Activated CD4-positive, alpha-beta T cell treated with anti-CD3 and anti-CD28 coated beads, Interleukin-2, amount 50 U/mL, for 4 hours (primary cell): ENCODE measurements around the gene GRB2.
"Not testable (repeated sequence)": the region's sequence is repeated elsewhere in the genome, so short reads cannot be mapped to it uniquely, and the experiment has no call there.

Experiments used
- DNase-seq, 2 experiments: peaks; one replicate each; pipeline ENCODE4 v3.0.0-alpha.2; 2020

The GRB2 gene

DNA sequence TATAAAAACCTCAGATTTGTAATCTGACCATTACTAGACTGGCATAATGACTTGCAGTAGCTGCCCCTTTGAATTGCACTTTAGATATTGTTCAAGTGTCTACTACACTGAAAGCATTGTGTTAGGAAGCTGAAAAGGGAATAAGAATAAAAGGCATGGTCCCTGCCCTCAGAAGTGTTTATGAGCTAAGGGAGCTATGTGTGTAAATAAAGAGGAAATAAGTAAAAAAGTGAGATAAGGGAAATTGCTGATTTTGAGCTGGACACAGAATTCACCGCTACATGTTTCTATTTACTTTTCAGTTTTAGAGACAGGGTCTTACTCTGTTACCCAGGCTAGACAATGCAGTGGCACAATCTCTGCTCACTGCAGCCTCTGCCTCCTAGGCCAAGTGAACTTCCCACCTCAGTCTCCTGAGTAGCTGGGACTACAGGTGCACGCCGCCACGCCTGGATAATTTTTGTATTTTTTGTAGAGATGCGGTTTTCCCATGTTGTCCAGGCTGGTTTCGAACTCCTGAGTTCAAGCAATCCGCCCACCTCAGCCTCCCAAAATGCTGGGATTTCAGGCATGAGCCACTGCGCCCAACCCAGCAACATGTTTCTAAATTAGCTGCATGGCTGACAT is 57.0 kb downstream of the GRB2 start:
- no peak for DNase-seq

DNA sequence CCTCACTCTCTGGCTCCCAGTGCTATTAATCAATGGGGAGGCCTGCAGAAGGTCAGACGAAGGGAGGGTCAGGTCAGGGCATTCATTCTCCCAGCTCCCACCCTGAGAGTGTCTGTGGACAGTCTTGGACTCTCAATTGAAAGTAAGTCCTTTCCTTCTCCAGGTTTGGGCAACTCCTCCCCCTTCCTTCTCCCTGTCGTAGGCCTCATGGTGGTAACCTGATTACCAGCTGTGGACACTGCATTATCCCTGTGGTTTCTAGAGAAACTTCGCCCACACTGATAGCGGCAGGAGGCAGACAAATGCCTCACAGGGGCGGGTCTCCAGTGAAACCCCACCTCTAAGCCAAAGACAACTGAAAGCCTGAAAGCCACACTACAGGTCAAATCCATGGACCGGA is 58.6 kb downstream of the GRB2 start:
- no peak for DNase-seq

DNA sequence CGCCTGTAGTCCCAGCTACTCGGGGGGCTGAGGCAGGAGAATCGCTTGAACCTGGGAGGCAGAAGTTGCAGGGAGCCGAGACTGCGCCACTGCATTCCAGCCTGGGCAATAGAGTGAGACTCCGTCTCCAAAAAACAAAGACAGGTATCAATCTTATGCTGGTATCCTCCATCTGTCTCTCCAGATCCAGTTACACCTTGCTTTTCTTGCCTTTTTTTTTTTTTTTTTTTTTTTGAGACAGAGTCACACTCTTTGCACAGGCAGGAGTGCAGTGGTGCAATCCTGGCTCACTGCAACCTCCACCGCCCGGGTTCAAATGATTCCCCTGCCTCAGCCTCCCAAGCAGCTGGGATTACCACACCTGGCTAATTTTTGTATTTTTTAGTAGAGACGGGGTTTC is 59.1 kb downstream of the GRB2 start:
- not testable (repeated sequence) for DNase-seq

DNA sequence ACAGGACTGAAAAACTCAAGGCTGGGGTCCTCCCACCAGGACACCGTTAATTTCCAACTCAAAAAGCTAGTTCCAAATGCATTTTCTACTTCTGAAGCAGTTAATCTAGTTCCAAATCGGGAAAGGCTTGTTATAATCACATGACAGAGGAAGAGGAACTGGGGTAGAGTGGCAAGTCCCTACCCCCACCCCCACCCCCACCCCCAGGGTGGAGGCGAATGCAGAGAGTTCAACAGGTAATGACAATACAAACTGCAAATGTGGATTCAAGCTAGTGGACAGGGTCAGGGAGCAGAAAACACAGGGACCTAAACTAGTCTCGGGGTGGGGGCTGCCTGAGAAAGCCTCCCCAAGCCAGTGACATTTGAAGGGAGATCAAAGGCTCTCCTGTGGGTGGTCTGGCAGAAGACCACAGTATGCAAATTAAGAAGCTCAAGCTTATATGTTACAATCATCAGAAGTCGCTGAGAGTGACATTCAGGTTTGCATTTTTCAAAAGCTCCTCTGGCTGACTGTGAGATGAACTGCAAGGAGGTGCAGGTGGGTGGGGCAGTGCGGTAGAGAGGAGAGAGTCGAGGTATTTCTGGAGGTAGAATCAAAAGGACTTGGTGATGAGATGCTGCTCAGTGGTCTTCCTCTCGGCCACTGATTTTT is 59.8 kb downstream of the GRB2 start:
- DNase-seq: peak; percentile 13 to 20

DNA sequence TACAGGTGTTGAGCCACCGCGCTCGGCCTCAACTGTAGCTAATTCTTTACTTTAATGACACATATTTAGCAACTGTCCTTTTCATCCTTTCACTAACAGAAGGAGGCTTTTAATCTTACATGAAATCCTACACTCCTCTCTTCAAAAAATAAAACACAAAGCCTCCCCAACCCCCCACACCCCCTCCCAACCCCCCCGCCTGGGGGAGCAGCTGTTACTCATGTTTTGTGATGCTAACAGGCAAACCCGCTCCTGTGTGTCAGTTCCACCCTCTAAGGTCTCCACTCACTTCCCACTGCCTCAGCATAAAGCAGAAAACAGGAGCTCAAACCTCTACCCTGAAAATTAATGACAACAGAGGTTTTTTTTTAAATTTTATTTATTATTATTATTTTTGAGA is 60.8 kb downstream of the GRB2 start:
- DNase-seq: peak; percentile 58 to 61

DNA sequence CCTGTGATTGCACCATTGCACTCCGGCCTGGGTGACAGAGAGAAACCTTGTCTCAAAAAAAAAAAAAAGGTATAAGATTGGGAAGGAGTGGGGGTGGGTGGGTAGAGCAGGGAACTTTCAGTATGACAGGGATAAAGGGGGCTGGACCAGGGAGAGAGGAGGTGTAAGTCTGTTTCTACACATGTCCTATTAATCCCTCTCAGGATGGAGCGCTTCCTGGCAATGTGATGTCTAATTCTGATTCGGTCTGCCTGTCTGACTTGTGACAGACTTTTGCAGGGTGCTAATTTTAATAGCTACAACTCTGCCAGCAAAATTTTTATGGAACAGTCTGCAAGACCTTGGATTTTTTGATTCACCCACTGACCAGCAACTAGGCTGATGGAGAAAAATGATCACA is 62.5 kb downstream of the GRB2 start:
- no peak for DNase-seq

DNA sequence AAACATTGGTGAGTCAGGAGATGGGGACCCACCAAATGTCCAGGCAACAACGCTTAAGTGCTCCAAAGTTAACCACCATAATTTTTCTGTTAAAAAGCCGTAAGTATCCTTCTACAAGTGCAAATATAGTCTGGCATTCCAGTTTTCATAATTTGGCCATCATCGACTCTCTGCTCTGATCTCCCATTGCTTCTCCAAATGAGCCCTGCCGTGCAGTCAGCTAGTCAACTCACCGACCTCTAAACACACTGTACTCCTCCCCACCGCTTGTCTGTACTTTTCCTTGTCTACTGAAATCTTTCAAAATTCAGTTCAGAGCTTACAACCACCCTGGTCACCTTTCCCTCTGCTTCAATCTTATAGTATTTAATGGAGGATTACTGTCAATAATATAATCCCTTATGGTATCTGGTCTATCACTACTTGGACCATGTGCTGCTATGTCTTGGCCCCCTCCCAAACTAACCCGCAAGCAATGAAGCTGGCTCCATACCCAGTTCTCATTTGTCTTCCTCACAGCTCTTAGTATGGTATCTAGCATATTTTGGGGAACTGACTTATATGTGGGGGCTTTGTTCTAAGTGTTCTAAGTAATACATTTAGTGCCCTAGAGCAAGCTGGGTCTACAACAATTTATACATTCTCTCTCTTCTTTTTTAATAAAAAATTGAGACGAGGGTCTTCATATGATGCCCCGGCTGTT is 63.5 kb downstream of the GRB2 start:
- DNase-seq: no peak

DNA sequence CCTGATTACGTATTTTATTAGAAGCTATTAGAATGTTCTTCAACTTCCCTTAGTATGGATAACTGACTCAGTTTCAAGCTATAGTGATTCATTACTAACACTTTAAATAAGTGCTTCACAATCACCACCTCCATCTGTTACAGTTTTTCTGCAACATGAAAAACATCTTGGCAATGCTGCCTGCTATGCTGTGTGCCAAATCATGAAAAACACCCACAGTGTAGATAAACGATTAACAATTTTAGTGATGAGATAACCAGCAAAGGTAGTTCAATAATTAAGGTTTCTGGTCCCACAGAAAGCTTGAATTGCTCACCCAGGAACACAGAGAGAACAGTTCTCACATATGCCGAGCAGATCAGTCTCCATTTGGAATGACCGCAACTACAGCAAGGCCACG is 64.8 kb downstream of the GRB2 start:
- no peak for DNase-seq

DNA sequence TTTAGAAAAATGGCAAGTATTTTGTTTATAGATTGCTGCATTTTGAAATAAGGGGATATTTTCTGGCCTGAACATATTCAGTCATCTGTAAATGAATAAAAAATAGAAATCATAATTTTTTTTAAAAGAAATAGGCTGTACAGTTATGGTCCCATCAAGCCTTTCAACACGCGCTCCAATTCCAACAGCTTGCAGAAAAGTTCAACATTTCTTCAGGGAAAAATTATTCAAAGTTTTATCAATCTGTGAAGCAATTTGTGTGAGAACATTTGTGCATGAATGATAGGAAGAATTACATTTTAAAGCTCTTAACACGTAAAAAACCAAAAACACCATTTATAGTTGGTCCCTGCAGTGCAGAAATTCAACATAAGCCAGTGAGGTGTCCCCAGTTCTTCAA is 65.5 kb downstream of the GRB2 start:
- no peak for DNase-seq

DNA sequence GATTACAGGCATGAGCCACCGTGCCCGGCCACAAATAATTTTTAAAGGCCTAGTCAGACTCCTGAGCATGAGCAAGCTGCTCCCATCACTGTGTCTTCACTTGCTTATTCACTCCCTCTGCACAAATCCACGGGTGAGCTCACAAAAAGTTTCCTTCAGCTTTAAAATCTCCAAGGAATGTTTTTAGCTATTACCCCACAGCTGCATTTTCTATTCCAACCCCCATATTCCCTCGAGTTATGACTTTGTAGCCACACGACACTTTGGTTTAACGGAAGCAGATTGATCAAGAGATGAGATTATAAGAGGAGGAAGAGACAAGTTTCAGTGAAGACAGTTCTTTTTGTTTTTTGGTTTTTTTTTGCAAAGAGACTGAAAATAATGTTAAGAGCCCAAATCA is 67.1 kb downstream of the GRB2 start:
- DNase-seq: no peak

DNA sequence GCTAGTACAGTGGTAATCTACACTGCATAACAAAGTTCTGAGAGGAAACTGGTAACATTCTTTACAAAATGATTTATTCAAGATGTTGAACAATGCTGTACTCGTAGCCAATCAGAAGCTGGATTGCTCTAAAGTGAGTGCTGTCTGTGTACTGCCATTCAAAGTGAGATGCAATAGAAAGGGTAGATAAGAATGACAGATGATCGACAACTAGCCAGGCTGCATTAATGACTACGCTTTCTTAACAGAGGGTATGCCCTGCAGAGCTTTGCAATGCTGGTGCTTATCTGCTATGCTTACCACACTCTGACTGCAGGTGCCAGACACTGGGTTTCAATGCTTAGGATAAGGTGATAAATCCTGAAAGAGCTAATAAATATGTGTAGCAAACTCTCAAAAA is 70.2 kb downstream of the GRB2 start:
- DNase-seq: no peak

DNA sequence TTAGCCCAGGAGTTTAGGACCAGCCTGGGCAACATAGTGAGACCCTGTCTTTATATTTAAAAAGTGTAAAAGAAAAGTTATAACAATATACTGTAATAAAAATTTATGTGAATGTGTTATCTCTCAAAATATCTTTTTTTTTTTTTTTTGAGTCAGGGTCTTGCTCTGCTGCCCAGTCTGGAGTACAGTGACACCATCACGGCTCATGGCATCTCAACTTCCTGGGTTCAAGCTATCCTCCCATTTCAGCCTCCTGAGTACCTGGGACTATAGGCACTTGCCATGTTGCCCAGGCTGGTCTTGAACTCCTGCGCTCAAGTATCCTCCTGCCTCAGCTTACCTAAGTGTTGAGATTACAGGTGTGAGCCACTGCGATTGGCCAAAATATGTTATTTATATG is 70.8 kb downstream of the GRB2 start:
- DNase-seq: no peak

DNA sequence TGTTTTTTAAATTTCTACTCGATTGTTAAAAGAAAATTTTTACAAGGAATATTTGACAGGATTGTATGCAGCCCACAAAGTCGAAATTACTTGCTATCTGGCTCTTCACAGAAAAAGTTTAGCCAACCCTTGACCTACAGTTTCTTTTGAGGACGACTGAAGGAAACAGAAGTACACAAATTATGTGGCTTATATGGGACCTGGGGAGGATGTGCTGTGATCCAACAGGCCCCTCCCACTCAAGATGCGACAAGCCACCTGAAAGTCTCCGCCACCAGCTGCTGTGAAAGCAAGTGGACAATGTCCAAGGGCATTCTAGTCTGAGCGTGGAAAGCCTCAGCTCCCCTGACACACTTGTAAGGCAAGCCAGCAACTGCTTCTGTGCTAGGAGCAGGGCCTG is 73.8 kb downstream of the GRB2 start:
- no peak for DNase-seq

DNA sequence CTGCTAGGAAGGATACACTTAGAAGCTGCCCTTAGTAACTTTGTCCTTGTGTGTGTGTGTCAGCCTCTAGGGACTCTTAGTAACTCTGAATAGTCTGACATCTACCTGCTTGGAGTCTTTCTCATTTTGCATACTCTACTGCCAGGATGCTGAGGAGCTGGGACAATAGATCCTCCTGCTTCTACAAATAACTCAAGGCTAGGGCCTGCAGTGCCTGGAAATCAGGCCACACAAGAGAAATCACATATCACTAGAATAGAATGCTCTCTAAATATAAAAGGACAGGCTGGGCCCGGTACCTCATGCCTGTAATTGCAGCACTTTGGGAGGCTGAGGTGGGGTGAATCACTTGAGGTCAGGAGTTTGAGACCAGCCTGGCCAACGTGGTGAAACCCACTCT is 77.7 kb downstream of the GRB2 start:
- no peak for DNase-seq

DNA sequence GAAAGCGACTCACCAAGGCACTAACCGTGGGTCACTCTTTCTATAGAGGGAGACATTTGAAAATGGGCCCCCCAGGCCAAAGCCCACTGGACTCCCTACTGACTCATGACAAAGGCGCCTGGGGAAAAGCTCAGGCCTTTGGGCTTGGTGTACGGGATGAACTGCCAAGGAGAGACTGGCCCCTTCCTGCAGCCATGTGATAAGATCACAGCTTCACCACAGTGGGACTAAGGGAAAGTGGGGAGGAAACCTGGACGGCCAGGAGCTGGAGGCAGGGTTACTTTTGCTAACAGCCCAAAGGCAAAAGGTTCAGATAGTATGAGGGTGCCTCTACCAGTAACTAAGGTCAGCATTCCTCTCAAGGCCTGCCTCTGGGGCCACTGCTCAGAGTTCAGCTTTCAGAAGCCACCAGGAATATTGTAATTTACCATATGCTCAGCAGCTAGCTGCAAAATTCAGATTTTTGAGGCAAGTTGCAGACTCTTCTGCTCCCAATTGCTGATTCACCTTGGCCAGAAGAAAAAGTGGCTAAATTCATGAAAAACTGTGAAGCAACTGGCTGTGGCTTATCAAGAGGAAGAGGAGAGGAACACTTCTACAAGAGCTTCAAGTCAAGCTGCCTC is 79.1 kb downstream of the GRB2 start:
- DNase-seq: no peak

DNA sequence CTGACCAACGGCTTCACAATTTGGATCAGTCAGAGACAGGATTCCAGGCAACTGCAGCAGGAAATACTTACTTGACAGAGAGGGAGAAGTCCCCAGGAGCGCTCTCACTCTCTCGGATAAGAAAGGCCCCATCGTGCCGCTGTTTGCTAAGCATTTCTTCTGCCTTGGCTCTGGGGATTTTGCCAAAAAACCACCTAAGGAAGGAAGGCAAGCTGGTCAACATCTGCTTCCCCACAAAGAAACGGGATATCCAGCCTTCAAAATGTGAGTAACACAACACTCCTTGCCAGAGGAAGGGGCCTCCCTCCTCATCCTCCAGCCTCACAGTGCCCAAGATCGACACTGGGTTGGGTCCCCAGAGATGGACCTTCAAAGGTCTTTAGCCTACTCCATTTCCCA is 79.7 kb downstream of the GRB2 start:
- DNase-seq: no peak

DNA sequence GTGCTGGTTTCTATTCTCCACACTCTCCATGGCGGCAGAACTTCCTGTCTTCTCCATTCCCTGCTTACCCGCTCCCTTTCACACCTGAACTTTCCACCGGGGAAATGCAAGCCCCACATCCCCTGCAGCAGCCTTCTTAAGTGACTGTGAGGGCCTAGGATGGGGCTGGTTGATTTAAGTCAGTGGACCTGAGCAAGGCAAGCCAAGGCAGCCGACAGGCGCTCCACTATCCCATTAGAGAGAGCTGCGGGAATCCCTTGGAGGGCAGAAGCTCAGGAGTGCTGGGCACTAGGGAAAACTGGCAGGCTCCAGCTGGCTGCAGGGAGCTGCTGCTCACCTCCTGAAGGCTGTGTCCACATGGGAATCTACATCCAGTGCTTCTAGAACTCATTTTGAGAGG is 80.1 kb downstream of the GRB2 start:
- DNase-seq: no peak

DNA sequence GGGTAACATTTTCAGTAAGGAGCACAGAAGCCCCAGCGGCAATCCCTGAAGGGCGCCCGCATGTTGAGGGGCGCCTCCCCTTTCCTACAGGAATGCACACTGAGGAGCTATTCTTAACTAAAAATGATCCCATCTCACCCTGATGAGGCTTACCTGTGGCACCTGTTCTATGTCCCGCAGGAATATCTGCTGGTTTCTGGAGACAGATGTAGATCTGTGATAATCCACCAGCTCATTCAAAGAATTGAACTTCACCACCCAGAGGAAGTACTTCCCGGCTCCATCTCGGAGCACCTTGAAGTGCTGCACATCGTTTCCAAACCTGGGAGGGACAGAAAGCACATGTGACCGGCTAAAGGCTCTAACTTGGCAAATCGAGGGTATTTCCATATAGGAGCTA is 84.0 kb downstream of the GRB2 start:
- no peak for DNase-seq

DNA sequence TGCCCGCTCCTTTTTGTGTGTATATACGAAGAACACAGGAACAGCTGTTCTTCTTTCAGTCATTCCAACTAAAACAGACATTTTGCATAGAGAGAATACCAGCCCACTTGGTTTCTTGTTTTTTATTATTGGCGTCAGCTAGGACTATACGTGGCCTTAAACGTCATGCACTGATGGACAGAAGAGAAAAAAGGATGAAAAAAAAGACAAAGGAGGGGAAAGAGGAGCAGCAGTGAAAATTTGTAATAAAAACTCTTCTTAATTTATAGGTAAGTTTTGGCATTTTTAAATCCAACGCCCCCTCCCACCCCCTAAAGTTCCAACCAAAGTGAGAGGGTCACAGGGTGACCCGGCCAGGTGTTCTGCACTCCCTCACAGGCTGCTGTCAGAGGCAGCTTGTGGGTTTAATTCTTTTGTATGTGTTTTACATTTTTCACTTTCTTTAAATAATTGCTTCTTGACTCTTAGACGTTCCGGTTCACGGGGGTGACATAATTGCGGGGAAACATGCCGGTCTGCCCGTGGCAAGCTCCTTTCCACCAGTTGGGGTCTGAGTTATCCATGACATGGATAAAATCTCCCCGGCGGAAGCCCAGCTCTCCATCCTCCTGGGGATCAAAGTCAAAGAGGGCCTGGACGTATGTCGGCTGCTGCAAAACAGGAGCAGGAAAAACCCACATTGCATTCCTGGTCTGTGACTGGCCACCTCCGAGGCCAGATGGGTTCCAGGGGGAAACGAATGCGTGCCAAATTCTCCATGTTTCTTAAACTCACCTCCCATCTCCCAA is 85.4 kb downstream of the GRB2 start:
- DNase-seq: no peak

DNA sequence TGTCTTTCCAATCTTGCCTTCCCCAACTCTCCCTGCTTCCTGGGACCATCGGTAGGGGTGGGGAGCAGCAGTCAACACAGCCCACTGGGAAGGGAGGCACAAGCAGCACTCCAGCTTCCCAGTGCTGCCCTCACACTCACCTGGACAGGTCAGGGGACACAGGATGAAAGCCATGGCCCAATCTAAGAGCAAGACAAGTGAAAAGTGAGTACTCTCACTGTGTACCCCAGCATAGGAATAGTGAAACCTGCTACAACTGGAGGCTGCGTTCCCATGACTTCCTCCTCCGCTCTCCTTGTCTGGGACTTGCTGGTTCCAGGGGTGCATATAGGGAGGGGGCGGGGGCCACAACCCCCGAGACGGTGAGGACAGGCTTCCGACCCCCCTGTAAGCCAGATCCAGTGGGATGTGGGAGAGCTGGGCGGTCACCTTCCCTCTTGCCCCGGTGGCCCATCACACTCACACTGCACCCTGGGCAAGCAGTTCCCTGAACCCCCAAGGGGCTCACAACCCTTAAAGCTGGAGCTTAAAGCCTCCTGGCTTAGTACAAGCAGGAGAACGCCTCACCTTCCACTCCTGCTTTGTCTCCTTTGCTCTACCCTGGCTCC is 86.8 kb downstream of the GRB2 start:
- DNase-seq: no peak

DNA sequence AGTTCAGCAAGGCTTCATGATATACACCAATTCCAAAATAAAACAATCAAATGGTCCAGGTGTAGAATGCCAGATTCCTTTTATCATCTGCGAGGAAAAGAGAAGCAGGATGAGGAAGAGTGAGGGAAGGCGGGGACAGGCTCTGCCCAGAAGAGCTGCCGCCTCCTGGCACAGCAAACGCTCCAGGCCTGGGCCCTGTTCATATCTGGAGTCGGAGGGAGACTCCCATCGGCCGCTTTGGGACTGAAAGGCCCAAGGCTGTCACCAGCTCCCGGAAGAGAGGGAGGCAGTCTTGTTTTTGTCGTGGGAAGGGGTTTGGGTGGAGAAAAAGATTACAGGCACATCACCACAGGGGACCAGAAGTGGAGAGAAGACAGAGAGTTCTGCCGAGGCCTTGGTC is 87.3 kb downstream of the GRB2 start:
- no peak for DNase-seq

DNA sequence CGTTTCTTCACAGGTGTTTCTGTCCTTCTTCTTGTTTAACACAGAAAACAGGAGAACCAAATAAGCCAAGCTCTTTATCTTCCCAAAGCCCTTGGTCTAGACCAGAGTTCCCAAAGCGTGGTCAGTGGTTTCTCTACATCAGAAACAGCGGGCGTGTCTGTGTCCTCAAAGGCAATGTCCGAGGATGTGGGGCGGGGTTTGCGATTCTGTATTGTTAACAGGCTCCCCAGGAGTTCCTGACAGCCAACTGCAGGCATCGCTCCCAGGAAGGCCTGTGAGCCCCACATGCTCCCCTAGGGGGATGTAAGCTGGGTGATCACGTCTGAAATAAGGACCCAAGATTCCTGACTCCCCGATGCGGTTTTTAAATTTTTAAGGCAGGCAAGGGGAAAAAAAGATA is 87.8 kb downstream of the GRB2 start:
- no peak for DNase-seq

DNA sequence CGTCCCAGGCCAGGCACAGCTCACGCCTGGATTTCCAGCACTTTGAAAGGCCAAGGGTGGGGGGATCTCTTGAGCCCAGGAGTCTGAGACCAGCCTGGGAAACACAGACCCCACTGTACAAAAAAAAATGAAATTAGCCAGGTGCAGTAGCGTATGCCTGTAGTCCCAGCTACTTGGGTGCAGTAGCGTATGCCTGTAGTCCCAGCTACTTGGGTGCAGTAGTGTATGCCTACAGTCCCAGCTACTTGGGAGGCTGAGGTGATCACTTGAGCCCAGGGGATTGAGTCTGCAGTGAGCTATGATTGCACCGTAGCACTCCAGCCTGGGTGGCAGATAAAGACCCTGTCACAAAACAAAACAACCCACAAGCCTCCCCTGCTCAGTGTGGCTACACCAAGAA is 89.2 kb downstream of the GRB2 start:
- no peak for DNase-seq
